ENCODE data around the gene ELP2. TPM values are rescaled to one million over a fixed set of nuclear protein-coding genes. Genes with fewer than 3 reads are reported as not detected.

Gene ELP2
- polyA plus RNA-seq, 1 donor (not counting 4 experiments of a cell fraction or from before 2014, with no cell fraction given): 74.6 TPM

GRCh38 chr18:36188916-36189315 is 59.2 kb downstream of the ELP2 start:
- DNase-seq (ENCODE audit: low read depth, low spot score): no peak
- no peak overlapping the region for H2AFZ ChIP-seq (ENCODE audit: control insufficient read depth, low read length)
- H3K9me1 ChIP-seq (ENCODE audit: control insufficient read depth, extremely low read depth, insufficient read depth, low read length): no peaks in the 10 kb centered on the region
- no peak overlapping the region for H3K9ac ChIP-seq (ENCODE audit: control insufficient read depth, extremely low read depth, insufficient read depth, low read length)
- no peaks in the 10 kb centered on the region for H3K79me2 ChIP-seq (ENCODE audit: control insufficient read depth, insufficient read depth, low read length)
- dilution Hi-C loops (cut with MboI; ENCODE audit: extremely low pct_ligation_motif_present, low sequenced_read_pairs): no loop called here
- peaks cover 6% of the 10 kb centered on the region for H3K4me1 ChIP-seq (ENCODE audit: control insufficient read depth, extremely low read depth, insufficient read depth, low read length)
- H3K27ac ChIP-seq (ENCODE audit: control insufficient read depth, insufficient read depth, low read length): no peak overlapping the region
- TF ChIP-seq CTCF (optimal IDR thresholded peaks at IDR 0.05 in 1 of 3, IDR thresholded peaks at IDR 0.05 in 1 of 3, conservative IDR thresholded peaks at IDR 0.05 in 1 of 3; ENCODE audit: extremely low read depth in 1 of 3, insufficient read depth in 2 of 3, low read length in 3 of 3) (no peak), EZH2 (IDR thresholded peaks at IDR 0.05; ENCODE audit: low read length) (no peak)
- H3K36me3 ChIP-seq (ENCODE audit: control insufficient read depth in 2 of 2, extremely low read depth in 1 of 2, insufficient read depth in 2 of 2, low read length in 2 of 2): no peaks in the 10 kb centered on the region
- no peaks in the 10 kb centered on the region for H3K27me3 ChIP-seq (ENCODE audit: control insufficient read depth, extremely low read depth, insufficient read depth, low read length)
- no peak overlapping the region for H3K4me2 ChIP-seq (ENCODE audit: control insufficient read depth, extremely low read depth, insufficient read depth, low read depth, low read length)
- H3K4me3 ChIP-seq (ENCODE audit: control insufficient read depth in 2 of 3, extremely low read depth in 1 of 3, insufficient read depth in 2 of 3, low read depth in 1 of 3, low read length in 3 of 3): no peak overlapping the region
- no peaks in the 10 kb centered on the region for H4K20me1 ChIP-seq (ENCODE audit: control insufficient read depth, extremely low read depth, insufficient read depth, low read length)
- no peaks in the 10 kb centered on the region for H3K9me3 ChIP-seq (ENCODE audit: control insufficient read depth, low read depth, low read length)
- FAIRE-seq: no peak

- H3K4me3 ChIP-seq (ENCODE audit: control insufficient read depth in 2 of 3, extremely low read depth in 1 of 3, insufficient read depth in 2 of 3, low read depth in 1 of 3, low read length in 3 of 3): no peak overlapping the region
- no peak overlapping the region for H3K27ac ChIP-seq (ENCODE audit: control insufficient read depth, insufficient read depth, low read length)
- no peaks in the 10 kb centered on the region for H3K27me3 ChIP-seq (ENCODE audit: control insufficient read depth, extremely low read depth, insufficient read depth, low read length)
- no peaks in the 10 kb centered on the region for H4K20me1 ChIP-seq (ENCODE audit: control insufficient read depth, extremely low read depth, insufficient read depth, low read length)
- H3K36me3 ChIP-seq (ENCODE audit: control insufficient read depth in 2 of 2, extremely low read depth in 1 of 2, insufficient read depth in 2 of 2, low read length in 2 of 2): no peaks in the 10 kb centered on the region
- H3K79me2 ChIP-seq (ENCODE audit: control insufficient read depth, insufficient read depth, low read length): no peaks in the 10 kb centered on the region
- H3K9ac ChIP-seq (ENCODE audit: control insufficient read depth, extremely low read depth, insufficient read depth, low read length): no peak overlapping the region
- H3K4me1 ChIP-seq (ENCODE audit: control insufficient read depth, extremely low read depth, insufficient read depth, low read length): peaks cover 6% of the 10 kb centered on the region
- H3K9me1 ChIP-seq (ENCODE audit: control insufficient read depth, extremely low read depth, insufficient read depth, low read length): no peaks in the 10 kb centered on the region
- no peak overlapping the region for H3K4me2 ChIP-seq (ENCODE audit: control insufficient read depth, extremely low read depth, insufficient read depth, low read depth, low read length)
- TF ChIP-seq CTCF (optimal IDR thresholded peaks at IDR 0.05 in 1 of 3, IDR thresholded peaks at IDR 0.05 in 1 of 3, conservative IDR thresholded peaks at IDR 0.05 in 1 of 3; ENCODE audit: extremely low read depth in 1 of 3, insufficient read depth in 2 of 3, low read length in 3 of 3): no peak
- TF ChIP-seq EZH2 (IDR thresholded peaks at IDR 0.05; ENCODE audit: low read length): no peak
- dilution Hi-C loops (cut with MboI; ENCODE audit: extremely low pct_ligation_motif_present, low sequenced_read_pairs): no loop called here
- H2AFZ ChIP-seq (ENCODE audit: control insufficient read depth, low read length): no peak overlapping the region
- no peaks in the 10 kb centered on the region for H3K9me3 ChIP-seq (ENCODE audit: control insufficient read depth, low read depth, low read length)
- FAIRE-seq (no peak), DNase-seq (ENCODE audit: low read depth, low spot score) (no peak)
Measured at GRCh38 chr18:36189486-36189885, 59.8 kb downstream of the ELP2 start.
